SHP77 (cell line): ENCODE results near the gene ANXA2R.
A peak's percentile ranks its signal among the peaks of the same experiment; 100 is the strongest.
"Not testable (repeated sequence)": the region's sequence is repeated elsewhere in the genome, so short reads cannot be mapped to it uniquely, and the experiment has no call there.

ENCODE experiments used
- DNase-seq, 2 experiments: peaks; one replicate each; lab custom pipeline; 2025; lab: John Stamatoyannopoulos, UW

The ANXA2R gene

GRCh38 chr5:43060020-43060419, 19.9 kb upstream of the ANXA2R start:
- not testable (repeated sequence) for DNase-seq

GRCh38 chr5:43055098-43055497, 15.0 kb upstream of the ANXA2R start:
- DNase-seq, result not testable (repeated sequence)

- no peak for DNase-seq
These were observed 11.6 kb upstream of the ANXA2R start for GRCh38 chr5:43051684-43052083.

- no peak for DNase-seq
These were observed 10.3 kb upstream of the ANXA2R start for GRCh38 chr5:43050384-43050783.

GRCh38 chr5:43049236-43049635, 9.1 kb upstream of the ANXA2R start:
- no peak for DNase-seq

GRCh38 chr5:43046474-43046873, 6.4 kb upstream of the ANXA2R start:
- no peak for DNase-seq

- no peak for DNase-seq
These were observed 5.1 kb upstream of the ANXA2R start for GRCh38 chr5:43045236-43045635.

GRCh38 chr5:43044181-43044914, 4.2 kb upstream of the ANXA2R start:
- DNase-seq, result no peak

- DNase-seq, result no peak
These were observed 3.3 kb upstream of the ANXA2R start for GRCh38 chr5:43043400-43043756.

- DNase-seq, result peak; percentile 90 to 91
These were observed 2.7 kb upstream of the ANXA2R start for GRCh38 chr5:43042626-43043399.

GRCh38 chr5:43042176-43042625, 2.1 kb upstream of the ANXA2R start:
- DNase-seq, result peak; percentile 90 to 91

- DNase-seq, result peak; percentile 79 to 81
These were observed 1.6 kb upstream of the ANXA2R start for GRCh38 chr5:43041669-43042175.

- DNase-seq, result peak; percentile 76 to 79
These were observed 1.1 kb upstream of the ANXA2R start for GRCh38 chr5:43041110-43041668.

- peak; percentile 87 to 88 for DNase-seq
These were observed 440 bp downstream of the ANXA2R start for GRCh38 chr5:43039471-43040286.

GRCh38 chr5:43039152-43039470, 1.0 kb downstream of the ANXA2R start:
- no peak for DNase-seq

GRCh38 chr5:43038496-43038989, 1.6 kb downstream of the ANXA2R start:
- peak in 1 of 2 experiments; percentile 18 for DNase-seq

- no peak for DNase-seq
These were observed 2.3 kb downstream of the ANXA2R start for GRCh38 chr5:43037636-43038495.

GRCh38 chr5:43036856-43037635, 3.1 kb downstream of the ANXA2R start:
- no peak for DNase-seq

- no peak for DNase-seq
These were observed 3.7 kb downstream of the ANXA2R start for GRCh38 chr5:43036409-43036808.

- DNase-seq, result no peak
These were observed 5.5 kb downstream of the ANXA2R start for GRCh38 chr5:43034591-43034968.
